NCI-H748 (cell line): ENCODE results near the gene FBXL15.

ENCODE experiments used
- DNase-seq: peaks from one replicate; lab custom pipeline; 2025; ENCODE audit not compliant: unreplicated experiment; lab: John Stamatoyannopoulos, UW

Gene FBXL15

DNA sequence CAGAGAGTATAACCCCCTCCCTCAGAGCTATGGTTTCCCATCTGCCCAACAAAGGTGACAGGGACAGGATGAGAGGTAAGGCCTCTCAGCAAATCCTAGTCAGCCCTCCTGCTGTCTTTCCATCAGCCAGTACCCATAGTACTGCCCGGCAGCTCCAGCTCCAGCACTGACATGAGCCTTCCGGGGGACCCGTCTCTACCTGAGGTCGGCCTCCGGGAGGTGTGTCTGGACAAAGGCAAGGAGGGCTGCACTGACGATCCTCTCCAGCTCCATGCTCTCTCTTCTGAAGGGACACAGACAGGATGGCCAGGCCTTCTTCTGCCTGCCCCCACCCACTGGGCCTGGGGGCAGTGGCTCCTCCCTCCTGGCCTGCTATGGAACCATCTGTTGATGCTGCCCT is 4.3 kb downstream of the FBXL15 start:
- no peak for DNase-seq

GRCh38 chr10:102425444-102425843 is 4.8 kb downstream of the FBXL15 start:
- no peak for DNase-seq

DNA sequence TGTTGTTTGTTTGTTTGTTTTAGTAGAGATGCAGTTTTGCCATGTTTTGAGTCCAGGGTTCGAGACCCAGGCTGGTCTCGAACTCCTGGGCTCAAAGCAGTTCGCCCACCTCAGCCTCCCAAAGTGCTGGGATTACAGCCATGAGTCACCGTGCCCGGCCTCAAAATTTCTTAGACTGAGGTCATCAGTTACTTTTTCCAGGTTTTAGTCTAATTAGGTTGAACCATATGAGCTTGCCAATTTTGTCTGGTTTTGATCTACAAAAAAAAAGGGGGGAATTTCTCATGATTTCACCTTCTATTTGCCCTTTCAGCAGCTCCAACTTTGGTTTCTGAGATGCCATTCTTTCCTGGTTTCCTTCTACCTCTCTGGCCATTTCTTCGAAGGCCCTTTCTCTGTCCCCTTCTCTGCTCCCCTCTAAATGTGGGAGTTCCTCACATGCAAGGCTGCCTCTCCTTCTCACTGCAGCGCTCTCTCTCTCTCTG is 6.2 kb downstream of the FBXL15 start:
- no peak for DNase-seq

DNA sequence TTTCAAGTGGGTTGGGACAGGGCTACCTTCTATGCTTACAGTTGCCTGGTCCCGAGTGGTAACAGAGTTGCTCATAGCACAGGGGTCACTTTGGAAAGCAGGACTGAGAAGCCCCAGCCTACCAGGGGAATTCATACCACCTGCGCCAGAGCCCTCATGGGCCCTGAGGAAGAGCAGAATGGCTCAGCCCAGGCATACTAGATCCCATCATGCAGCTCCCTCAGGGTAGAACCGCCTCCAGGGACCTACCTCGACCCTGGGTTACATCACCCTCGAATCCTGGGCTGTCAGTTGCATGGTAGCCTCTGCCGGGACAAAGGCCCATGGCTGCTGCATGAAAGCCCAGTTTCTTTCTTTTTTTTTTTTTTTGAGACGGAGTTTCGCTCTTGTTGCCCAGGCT is 8.8 kb downstream of the FBXL15 start:
- no peak for DNase-seq

DNA sequence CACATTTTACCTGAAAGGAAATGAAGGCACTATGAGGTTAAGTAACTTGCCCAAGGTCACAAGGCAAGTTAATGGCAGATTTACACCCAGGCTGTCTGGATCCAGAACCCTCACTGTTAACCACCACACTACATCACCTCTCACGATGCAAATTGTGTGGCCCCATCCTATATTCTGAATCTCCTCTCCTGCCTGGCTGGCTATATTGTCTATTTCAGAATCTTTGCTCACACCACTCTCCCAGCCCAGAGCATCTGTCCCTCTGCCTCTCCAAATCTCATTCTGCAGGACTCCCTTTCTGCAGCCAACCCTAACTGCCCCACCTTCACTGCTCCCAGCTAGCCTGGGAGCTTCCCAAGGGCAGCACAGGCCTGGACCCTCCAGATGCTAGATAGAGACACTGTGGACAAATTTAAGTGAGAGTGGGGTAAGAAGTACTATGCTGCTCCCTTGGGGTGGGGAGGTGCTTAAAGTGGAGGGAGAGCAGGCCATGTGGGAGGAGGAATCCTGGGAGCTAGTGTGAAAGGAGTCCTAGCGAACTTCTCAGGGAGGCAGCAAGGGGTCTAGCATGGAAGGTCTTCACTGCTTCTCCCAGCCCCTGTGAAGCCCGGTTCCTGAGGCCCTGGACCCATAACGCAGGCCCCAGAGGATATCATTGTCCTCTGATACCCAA is 11.0 kb downstream of the FBXL15 start:
- DNase-seq, result peak; percentile 29

- peak; percentile 94 for DNase-seq
Measured at GRCh38 chr10:102432162-102432950, 11.7 kb downstream of the FBXL15 start, which contains the start of gene CUEDC2. Gene CUEDC2, minus strand, starts transcription at chr10:102432574. Its CDS starts 7,386 bp downstream, at chr10:102425188.

- no peak for DNase-seq
Measured at GRCh38 chr10:102433619-102434046, 13.0 kb downstream of the FBXL15 start.

- no peak for DNase-seq
Measured at GRCh38 chr10:102434394-102435132, 13.9 kb downstream of the FBXL15 start.

GRCh38 chr10:102435133-102435497 is 14.5 kb downstream of the FBXL15 start:
- no peak for DNase-seq

DNA sequence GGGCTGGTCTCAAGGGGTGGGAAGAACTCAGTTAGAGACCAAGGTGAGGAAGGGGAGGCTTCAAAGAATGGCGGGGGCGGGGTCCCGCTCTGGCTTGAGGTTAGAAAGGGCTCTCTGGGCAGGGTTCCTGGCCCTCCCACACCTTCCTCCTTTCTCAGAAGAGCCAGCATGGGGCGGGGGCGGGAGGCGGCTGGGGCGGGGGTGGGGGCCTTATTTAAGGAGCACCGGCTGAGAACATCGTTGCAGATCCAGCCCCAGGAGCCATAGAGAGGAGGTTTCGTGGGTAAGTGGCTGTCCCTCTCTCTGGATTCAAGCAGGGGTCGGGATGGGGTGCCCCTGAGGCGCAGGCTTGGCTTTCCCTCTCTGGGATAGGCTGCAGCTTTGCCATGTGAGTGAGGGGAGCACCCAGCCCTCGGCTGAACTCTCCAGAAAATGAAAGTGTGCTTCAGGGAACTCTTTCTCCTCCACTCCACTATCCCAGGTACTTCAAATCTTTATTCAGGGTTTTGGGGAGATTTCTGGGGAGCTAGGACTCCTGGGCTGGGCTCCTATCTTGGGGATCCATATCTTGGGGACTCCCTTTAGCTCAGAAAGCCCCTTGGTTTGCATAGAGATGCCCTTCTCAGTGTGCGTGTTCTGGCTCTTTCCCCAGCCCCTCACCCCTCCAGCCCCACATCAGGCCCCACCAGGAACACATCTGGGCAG is 15.0 kb downstream of the FBXL15 start:
- no peak for DNase-seq

DNA sequence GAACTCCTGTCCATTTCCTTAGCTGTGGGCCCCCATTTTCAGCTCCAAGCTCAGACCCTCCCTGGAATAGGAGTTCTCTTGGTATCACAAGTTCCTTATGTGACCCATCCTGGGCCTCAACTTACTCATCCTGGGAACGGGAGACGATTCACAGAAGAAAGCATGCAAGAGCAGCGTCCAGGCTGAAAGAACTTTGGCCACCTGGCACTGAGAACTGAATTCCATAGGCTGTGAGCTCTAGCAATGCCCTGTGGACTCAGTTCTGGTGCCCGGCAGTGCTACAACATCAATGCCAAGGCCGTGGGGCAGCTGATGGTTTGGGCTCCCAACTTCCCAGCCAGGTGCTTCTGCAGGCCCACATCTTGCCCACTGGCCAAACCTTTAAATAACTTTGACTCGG is 15.7 kb downstream of the FBXL15 start:
- DNase-seq, result no peak

GRCh38 chr10:102437515-102437914 is 16.9 kb downstream of the FBXL15 start:
- no peak for DNase-seq

- no peak for DNase-seq
Measured at GRCh38 chr10:102438374-102438773, 17.7 kb downstream of the FBXL15 start.

- no peak for DNase-seq
Measured at GRCh38 chr10:102444851-102445250, 24.2 kb downstream of the FBXL15 start.

GRCh38 chr10:102449321-102450123 is 28.9 kb downstream of the FBXL15 start:
- DNase-seq, result peak; percentile 85

GRCh38 chr10:102450124-102450373 is 29.4 kb downstream of the FBXL15 start:
- DNase-seq, result no peak

- peak; percentile 93 for DNase-seq
Measured at GRCh38 chr10:102450374-102451104, 29.9 kb downstream of the FBXL15 start.

DNA sequence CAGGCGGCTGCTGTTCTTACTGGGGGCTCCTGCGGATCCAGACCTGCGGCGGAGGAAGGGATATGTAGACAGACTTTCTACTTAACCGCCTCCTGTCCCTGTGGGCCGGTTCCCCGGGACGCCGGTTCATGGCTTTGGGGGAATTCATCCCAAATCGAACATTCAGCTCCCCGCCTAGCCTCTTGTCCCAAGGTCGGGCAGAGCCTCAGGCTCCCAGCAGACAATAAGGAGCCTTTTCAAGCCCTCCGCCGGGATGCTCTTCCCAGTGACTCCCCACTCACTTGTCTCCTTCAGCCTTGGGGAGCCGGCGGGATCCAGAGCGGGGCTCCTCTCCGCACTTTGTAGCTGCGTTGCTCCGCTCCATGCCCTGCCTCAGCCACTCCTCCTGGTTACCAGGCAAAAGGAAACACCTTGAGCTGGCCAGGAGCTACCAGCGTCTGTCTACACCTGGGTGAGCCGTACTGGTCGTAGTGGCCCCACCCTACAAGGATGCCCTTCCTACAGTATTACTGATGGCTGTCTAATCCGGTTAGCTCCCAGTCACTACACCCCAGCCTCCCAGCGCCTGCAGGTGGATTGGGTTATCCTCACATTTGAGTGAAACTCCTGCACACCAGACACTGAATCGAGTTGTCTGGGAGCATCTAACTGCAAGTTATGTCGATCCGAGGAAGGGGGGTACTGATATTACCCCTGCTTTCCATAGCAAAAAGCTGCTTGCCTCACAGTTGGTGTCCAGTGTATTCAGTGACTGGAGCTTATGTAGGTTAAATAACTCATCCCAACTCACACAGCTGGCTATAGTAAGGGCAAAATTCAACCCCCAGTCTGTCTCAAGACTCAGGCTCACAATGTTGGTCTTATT is 30.7 kb downstream of the FBXL15 start, which contains the start of gene C10orf95:
C10orf95 (minus strand) TSS at position 439 of the 865 bp plus-strand sequence. CDS start 450 bp downstream, outside the sequence.
- DNase-seq, result peak; percentile 38
